Coronary artery (tissue), 2 donors: ENCODE data around the gene OGDHL.
A peak's percentile ranks its signal among the peaks of the same experiment; 100 is the strongest.
"Not testable (repeated sequence)": the region's sequence is repeated elsewhere in the genome, so short reads cannot be mapped to it uniquely, and the experiment has no call there.

Experiments
- DNase-seq: peaks from one replicate; pipeline ENCODE4 v3.0.0-alpha.2; 2017; ENCODE audit warnings: low spot score
- H3K27ac ChIP-seq, 2 donors: fragments of 200-600 bp; sonication (generic); one replicate each; pipeline ENCODE4 v1.5.1; 2016 to 2019
- H3K4me3 ChIP-seq: fragments of 200-600 bp; sonication (generic); 2 replicates; pipeline ENCODE4 v1.5.1; 2016; ENCODE audit warnings: mild to moderate bottlenecking, moderate library complexity
- CTCF ChIP-seq: fragments of 200-600 bp; sonication (generic); IDR thresholded peaks from one replicate; pipeline ENCODE4 v1.5.1; 2019; ENCODE audit warnings: antibody characterized with exemption

OGDHL gene

DNA sequence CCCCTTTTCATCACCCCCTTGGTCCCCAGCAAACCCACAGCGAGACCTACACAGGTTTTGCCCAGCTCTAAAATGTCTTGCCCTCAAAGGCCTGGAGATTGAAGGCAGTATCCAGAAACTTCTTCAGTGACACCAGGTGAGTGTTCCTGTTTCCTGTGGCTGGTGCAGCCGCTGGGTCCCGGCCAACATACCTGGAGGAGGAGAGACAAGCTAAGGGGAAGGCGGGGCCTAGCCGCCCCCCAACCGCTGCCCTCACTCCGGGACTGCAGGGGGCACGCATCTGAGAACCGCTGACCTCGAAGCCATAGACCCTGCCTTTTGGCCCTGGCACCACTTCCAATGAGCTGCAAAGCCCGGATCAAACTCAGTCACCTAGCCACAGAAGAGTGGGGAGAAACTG, 27.0 kb downstream of the OGDHL start:
- H3K4me3 ChIP-seq: no peak overlapping the region
- peak; percentile 31 for DNase-seq
- no peak for TF ChIP-seq CTCF
- no peak overlapping the region for H3K27ac ChIP-seq

- DNase-seq: no peak
- no peak overlapping the region for H3K4me3 ChIP-seq
- TF ChIP-seq CTCF: no peak
- H3K27ac ChIP-seq: no peak overlapping the region
Measured at GRCh38 chr10:49734676-49735075, 27.4 kb downstream of the OGDHL start.

GRCh38 chr10:49733866-49734265, 28.3 kb downstream of the OGDHL start:
- no peak overlapping the region for H3K27ac ChIP-seq
- DNase-seq: peak; percentile 56
- no peak overlapping the region for H3K4me3 ChIP-seq
- no peak for TF ChIP-seq CTCF

- no peak for TF ChIP-seq CTCF
- no peak for DNase-seq
- no peak overlapping the region for H3K27ac ChIP-seq
- no peak overlapping the region for H3K4me3 ChIP-seq
Measured at GRCh38 chr10:49726593-49726992, 35.5 kb downstream of the OGDHL start.

- not testable (repeated sequence) for DNase-seq, H3K27ac ChIP-seq, H3K4me3 ChIP-seq
Measured at GRCh38 chr10:49715157-49715556, 47.0 kb downstream of the OGDHL start.

- Histone ChIP-seq H3K27ac (no peak overlapping the region), H3K4me3 (no peak overlapping the region)
- DNase-seq: no peak
- TF ChIP-seq CTCF: no peak
Measured at GRCh38 chr10:49713266-49713665, 48.9 kb downstream of the OGDHL start.

DNA sequence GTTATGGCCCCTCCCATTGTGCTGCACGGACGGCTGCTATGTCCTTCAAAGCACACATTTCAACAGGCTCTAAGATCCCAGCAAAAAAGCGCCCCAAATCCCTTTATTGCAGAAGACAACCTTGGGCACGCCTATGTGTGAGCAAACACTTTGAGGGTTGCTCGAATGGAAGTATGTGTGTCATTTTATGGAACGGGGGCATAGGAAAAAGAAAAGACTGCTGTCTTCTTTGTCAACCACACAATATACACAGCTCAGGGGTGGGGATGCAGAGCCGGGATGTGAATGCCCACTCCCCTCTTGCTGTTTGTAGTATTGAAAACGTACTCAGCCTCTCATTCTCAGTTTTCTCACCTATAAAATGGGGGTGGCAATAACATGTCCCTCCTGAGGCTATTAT, 50.6 kb downstream of the OGDHL start:
- Histone ChIP-seq H3K4me3 (no peak overlapping the region), H3K27ac (no peak overlapping the region)
- no peak for DNase-seq
- no peak for TF ChIP-seq CTCF

DNA sequence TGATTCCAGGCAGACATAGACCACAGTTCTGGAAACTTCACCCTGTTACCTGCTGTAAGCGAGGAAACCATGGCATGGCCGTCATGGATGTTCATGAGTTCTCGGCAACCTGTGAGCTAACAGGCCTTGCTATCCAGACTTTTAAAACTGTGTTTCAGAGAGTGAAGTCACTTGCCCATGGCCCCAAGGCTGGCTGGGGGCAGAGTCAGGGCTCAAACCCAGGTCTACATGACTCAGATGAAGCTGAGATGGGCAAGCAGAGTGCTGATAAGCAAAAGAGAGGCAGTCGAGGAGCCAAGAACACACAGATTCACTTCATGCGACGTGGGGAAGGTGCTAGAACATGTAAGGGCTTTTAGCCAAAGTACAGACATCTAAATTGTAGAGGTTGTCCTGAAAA, 51.2 kb downstream of the OGDHL start:
- no peak for TF ChIP-seq CTCF
- Histone ChIP-seq H3K27ac (no peak overlapping the region), H3K4me3 (no peak overlapping the region)
- DNase-seq: no peak
